GM23338 (cell line): ENCODE data around the gene KRTAP12-4.

Experiments
- CTCF ChIP-seq, 2 experiments: fragments of 200-600 bp in 1 of 2; sonication (generic) in 1 of 2; conservative IDR thresholded peaks; 2 replicates each; pipeline versions ENCODE4 v1.5.1 to v1.6.1; 2016 to 2017; ENCODE audit warnings: antibody characterized with exemption in 2 of 2, low read depth in 2 of 2, mild to moderate bottlenecking in 2 of 2, moderate library complexity in 1 of 2
- TF ChIP-seq, protein P1 (sequence below): IDR thresholded peaks from one replicate; pipeline ENCODE4 v1.6.1; 2018; ENCODE audit warnings: antibody characterized with exemption; ENCODE audit not compliant: unreplicated experiment

DNA sequence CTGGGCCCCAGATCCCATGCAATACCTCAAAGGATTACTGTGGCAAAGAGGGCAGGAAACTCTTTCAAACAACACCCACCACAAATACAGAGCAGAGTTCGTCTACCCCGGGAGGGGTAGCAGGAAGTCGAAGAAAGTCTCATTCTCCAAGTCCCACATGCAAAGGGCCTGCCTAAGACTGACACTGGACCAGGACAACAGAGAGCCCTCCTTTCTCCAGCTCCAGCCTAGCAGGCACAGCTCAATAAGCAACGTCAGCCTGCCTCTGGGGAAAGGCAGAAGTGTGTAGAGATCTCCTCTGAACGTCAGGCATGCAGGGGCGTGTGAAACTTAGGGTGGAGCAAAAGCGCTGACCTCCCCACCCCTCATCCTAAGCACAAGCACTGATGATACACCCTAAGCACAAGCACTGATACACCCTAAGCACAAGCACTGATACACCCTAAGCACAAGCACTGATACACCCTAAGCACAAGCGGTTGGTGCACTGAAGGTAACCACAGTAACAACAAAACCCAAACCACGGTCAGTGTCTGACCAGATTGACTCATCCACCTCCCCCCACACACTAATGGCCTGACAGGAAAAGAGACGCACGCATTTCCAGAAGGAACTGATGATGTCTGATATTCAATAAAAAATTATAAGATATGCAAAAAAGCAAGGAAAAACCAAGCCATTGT lies 4.6 kb upstream of the KRTAP12-4 start:
- no peak for TF ChIP-seq CTCF (conservative IDR thresholded peaks at IDR 0.05; ENCODE audit: low read depth in 2 of 2)
- TF ChIP-seq, protein P1, sequence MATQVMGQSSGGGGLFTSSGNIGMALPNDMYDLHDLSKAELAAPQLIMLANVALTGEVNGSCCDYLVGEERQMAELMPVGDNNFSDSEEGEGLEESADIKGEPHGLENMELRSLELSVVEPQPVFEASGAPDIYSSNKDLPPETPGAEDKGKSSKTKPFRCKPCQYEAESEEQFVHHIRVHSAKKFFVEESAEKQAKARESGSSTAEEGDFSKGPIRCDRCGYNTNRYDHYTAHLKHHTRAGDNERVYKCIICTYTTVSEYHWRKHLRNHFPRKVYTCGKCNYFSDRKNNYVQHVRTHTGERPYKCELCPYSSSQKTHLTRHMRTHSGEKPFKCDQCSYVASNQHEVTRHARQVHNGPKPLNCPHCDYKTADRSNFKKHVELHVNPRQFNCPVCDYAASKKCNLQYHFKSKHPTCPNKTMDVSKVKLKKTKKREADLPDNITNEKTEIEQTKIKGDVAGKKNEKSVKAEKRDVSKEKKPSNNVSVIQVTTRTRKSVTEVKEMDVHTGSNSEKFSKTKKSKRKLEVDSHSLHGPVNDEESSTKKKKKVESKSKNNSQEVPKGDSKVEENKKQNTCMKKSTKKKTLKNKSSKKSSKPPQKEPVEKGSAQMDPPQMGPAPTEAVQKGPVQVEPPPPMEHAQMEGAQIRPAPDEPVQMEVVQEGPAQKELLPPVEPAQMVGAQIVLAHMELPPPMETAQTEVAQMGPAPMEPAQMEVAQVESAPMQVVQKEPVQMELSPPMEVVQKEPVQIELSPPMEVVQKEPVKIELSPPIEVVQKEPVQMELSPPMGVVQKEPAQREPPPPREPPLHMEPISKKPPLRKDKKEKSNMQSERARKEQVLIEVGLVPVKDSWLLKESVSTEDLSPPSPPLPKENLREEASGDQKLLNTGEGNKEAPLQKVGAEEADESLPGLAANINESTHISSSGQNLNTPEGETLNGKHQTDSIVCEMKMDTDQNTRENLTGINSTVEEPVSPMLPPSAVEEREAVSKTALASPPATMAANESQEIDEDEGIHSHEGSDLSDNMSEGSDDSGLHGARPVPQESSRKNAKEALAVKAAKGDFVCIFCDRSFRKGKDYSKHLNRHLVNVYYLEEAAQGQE, result no peak
